ENCODE data around the gene ZNF445. TPM values are rescaled to one million over a fixed set of nuclear protein-coding genes. Genes with fewer than 3 reads are reported as not detected.

Gene ZNF445
- total and polyA plus RNA-seq, 4 donors: 2.1 to 8.7 (median 4.9) TPM

DNA sequence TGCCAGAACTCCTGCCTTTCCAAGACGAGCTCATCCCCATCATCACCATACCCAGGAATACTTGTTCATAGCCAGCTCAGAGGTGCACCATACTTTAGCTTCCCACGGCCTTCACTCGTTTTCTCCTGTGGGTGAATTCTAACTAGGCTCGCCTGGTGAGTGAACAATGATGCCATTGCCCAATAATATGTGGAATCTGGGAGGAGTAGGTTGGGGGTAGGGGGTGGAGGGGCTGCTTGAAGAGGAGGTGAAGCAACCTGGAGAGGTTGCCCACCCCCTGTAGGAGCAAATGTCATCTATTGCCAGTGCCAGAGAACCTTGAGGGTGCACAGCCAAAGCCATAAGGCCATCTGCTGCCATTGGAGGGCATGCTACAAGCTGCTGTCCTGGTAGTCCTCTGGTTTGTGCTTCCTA lies 592 bp upstream of the ZNF445 start (continued):
- TF ChIP-seq TAF1 (conservative IDR thresholded peaks at IDR 0.05): no peak
- TF ChIP-seq, protein P1, sequence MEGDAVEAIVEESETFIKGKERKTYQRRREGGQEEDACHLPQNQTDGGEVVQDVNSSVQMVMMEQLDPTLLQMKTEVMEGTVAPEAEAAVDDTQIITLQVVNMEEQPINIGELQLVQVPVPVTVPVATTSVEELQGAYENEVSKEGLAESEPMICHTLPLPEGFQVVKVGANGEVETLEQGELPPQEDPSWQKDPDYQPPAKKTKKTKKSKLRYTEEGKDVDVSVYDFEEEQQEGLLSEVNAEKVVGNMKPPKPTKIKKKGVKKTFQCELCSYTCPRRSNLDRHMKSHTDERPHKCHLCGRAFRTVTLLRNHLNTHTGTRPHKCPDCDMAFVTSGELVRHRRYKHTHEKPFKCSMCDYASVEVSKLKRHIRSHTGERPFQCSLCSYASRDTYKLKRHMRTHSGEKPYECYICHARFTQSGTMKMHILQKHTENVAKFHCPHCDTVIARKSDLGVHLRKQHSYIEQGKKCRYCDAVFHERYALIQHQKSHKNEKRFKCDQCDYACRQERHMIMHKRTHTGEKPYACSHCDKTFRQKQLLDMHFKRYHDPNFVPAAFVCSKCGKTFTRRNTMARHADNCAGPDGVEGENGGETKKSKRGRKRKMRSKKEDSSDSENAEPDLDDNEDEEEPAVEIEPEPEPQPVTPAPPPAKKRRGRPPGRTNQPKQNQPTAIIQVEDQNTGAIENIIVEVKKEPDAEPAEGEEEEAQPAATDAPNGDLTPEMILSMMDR (IDR thresholded peaks at IDR 0.05; ENCODE audit: low read depth, low read length, missing input control): no peak

DNA sequence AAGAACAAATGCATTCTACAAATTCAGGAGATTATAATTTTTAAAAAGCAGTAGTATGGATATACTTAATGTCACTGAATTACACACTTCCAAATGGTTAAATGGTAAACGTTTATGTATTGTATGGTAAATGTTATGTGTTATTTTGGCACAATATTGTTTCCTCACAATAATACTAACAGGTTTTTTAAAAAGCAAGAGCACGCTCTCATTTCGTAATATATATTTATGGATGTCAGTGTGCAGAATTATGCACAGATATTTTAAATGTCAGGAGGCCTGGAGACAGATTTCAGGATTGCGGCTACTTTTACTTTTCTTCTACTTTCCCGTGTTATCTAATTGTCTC lies 533 bp downstream of the ZNF445 start:
- Histone ChIP-seq H3K9me3 (ENCODE audit: control insufficient read depth in 4 of 4, low read length in 3 of 4) (no peaks in the 10 kb centered on the region), H3K36me3 (ENCODE audit: control insufficient read depth in 4 of 4, insufficient read depth in 3 of 4, low read depth in 1 of 4, low read length in 3 of 4) (no peaks in the 10 kb centered on the region), H3K27me3 (ENCODE audit: control insufficient read depth in 4 of 4, insufficient read depth in 4 of 4, low read length in 3 of 4) (no peaks in the 10 kb centered on the region), H3K9ac (ENCODE audit: low read depth in 1 of 2, low read length in 2 of 2) (peak overlapping the region; percentile 53 to 72), H3K4me1 (ENCODE audit: control insufficient read depth in 4 of 4, insufficient read depth in 4 of 4, low read length in 3 of 4) (peaks cover 0 to 16% (median 13%) of the 10 kb centered on the region in 4 donors), H3K4me3 (ENCODE audit: low read depth in 1 of 3, low read length in 3 of 3) (peak overlapping the region; percentile 69 to 87 (median 83)), H3K27ac (ENCODE audit: low read depth in 1 of 2, low read length in 2 of 2) (peak overlapping the region; percentile 6 to 35)
- DNase-seq (ENCODE audit: low spot score): no peak
- under 1% methylated on average over 5 of the region's 5 CpGs for WGBS
- TF ChIP-seq YY1 (IDR thresholded peaks at IDR 0.05) (no peak), SP1 (IDR thresholded peaks at IDR 0.05) (no peak), RXRA (IDR thresholded peaks at IDR 0.05) (no peak), HNF4A (conservative IDR thresholded peaks at IDR 0.05) (no peak), EGR1 (IDR thresholded peaks at IDR 0.05; ENCODE audit: low read depth in 2 of 2) (no peak), RAD21 (IDR thresholded peaks at IDR 0.05) (no peak), TAF1 (conservative IDR thresholded peaks at IDR 0.05) (no peak), GABPA (IDR thresholded peaks at IDR 0.05 in 1 of 2, conservative IDR thresholded peaks at IDR 0.05 in 1 of 2) (no peak), NR2F2 (IDR thresholded peaks at IDR 0.05) (no peak), FOXA1 (IDR thresholded peaks at IDR 0.05) (no peak), HNF4G (IDR thresholded peaks at IDR 0.05) (no peak)
- TF ChIP-seq, protein P2, sequence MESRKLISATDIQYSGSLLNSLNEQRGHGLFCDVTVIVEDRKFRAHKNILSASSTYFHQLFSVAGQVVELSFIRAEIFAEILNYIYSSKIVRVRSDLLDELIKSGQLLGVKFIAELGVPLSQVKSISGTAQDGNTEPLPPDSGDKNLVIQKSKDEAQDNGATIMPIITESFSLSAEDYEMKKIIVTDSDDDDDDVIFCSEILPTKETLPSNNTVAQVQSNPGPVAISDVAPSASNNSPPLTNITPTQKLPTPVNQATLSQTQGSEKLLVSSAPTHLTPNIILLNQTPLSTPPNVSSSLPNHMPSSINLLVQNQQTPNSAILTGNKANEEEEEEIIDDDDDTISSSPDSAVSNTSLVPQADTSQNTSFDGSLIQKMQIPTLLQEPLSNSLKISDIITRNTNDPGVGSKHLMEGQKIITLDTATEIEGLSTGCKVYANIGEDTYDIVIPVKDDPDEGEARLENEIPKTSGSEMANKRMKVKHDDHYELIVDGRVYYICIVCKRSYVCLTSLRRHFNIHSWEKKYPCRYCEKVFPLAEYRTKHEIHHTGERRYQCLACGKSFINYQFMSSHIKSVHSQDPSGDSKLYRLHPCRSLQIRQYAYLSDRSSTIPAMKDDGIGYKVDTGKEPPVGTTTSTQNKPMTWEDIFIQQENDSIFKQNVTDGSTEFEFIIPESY (IDR thresholded peaks at IDR 0.05): no peak
- TF ChIP-seq, protein P1 (IDR thresholded peaks at IDR 0.05; ENCODE audit: low read depth, low read length, missing input control): no peak
- TF ChIP-seq, protein P3, sequence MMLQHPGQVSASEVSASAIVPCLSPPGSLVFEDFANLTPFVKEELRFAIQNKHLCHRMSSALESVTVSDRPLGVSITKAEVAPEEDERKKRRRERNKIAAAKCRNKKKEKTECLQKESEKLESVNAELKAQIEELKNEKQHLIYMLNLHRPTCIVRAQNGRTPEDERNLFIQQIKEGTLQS (IDR thresholded peaks at IDR 0.05): no peak
- TF ChIP-seq, protein P4, sequence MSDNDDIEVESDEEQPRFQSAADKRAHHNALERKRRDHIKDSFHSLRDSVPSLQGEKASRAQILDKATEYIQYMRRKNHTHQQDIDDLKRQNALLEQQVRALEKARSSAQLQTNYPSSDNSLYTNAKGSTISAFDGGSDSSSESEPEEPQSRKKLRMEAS (IDR thresholded peaks at IDR 0.05): no peak
